GM11168 (cell line): ENCODE data around the gene ASB12.

Source experiments
- in situ Hi-C: fragments of 300-500 bp; cut with MboI; formaldehyde crosslinking; loops from one replicate; pipeline ENCODE4 v1.12.0; 2022; ENCODE audit warnings: low sequenced_read_pairs; ENCODE audit not compliant: unreplicated experiment

Gene ASB12

GRCh38 chrX:64188901-64189300 is 41.5 kb downstream of the ASB12 start:
- in situ Hi-C loops = no loop called here

GRCh38 chrX:64187762-64188150 is 42.7 kb downstream of the ASB12 start:
- in situ Hi-C loops = no loop called here

- in situ Hi-C loops = no loop called here
Measured at GRCh38 chrX:64186974-64187761, 43.2 kb downstream of the ASB12 start.

GRCh38 chrX:64184396-64184795 is 46.0 kb downstream of the ASB12 start:
- in situ Hi-C loops = no loop called here

- in situ Hi-C loops = no loop called here
Measured at GRCh38 chrX:64182208-64182607, 48.2 kb downstream of the ASB12 start.

GRCh38 chrX:64176876-64177275 is 53.5 kb downstream of the ASB12 start:
- in situ Hi-C loops = no loop called here
